DND-41 (cell line): ENCODE data around the gene PLCD3.

ENCODE experiments used
- CTCF ChIP-seq: IDR thresholded peaks from 2 replicates; pipeline ENCODE4 v1.5.1; 2012; ENCODE audit warnings: borderline replicate concordance, low read length, moderate library complexity, mild to moderate bottlenecking; ENCODE audit not compliant: poor library complexity, severe bottlenecking; ENCODE audit errors: extremely low read depth
- EZH2 ChIP-seq: IDR thresholded peaks from 3 replicates; pipeline ENCODE4 v1.6.1; 2012; ENCODE audit warnings: borderline replicate concordance, low read depth, mild to moderate bottlenecking, moderate library complexity, low read length, inconsistent platforms; ENCODE audit not compliant: severe bottlenecking

GRCh38 chr17:45161288-45162024 is 29.1 kb upstream of the PLCD3 start, which contains the start of gene HEXIM2:
- no peak for TF ChIP-seq CTCF
- TF ChIP-seq EZH2 = no peak
